Inflammatory macrophage (primary cell): ENCODE measurements around the gene BCL2L11.
A peak's percentile ranks its signal among the peaks of the same experiment; 100 is the strongest.
"Not testable (repeated sequence)": the region's sequence is repeated elsewhere in the genome, so short reads cannot be mapped to it uniquely, and the experiment has no call there.

ENCODE experiments used
- DNase-seq, 2 donors: peaks; one replicate each; pipeline ENCODE4 v3.0.0-alpha.2; 2020 to 2022
- total RNA-seq, 18 experiments: gene quantifications; one replicate each; lab custom pipeline; 2026; ENCODE audit warnings: mixed read lengths in 6 of 18, inconsistent platforms in 2 of 18; lab: John Stamatoyannopoulos, UW

BCL2L11 gene
- total RNA-seq: 1.1 to 37.7 (median 9.0) reads per million in 18 experiments

GRCh38 chr2:111120253-111121027, at the start of gene BCL2L11:
Gene BCL2L11, plus strand, starts transcription at chr2:111120914. Its CDS starts 2,832 bp downstream, at chr2:111123746.
- peak; percentile 85 to 89 for DNase-seq

- DNase-seq: peak; percentile 14 to 61
Measured at GRCh38 chr2:111071600-111072171, 49.0 kb upstream of the BCL2L11 start.

- no peak for DNase-seq
Measured at GRCh38 chr2:111072220-111072871, 48.4 kb upstream of the BCL2L11 start.

- DNase-seq: not testable (repeated sequence)
Measured at GRCh38 chr2:111082659-111083058, 38.1 kb upstream of the BCL2L11 start.

- DNase-seq: no peak
Measured at GRCh38 chr2:111091811-111092211, 28.9 kb upstream of the BCL2L11 start.

GRCh38 chr2:111094691-111095090, 26.0 kb upstream of the BCL2L11 start:
- DNase-seq: no peak

GRCh38 chr2:111095434-111095833, 25.3 kb upstream of the BCL2L11 start:
- no peak for DNase-seq

GRCh38 chr2:111099402-111099801, 21.3 kb upstream of the BCL2L11 start:
- no peak for DNase-seq

GRCh38 chr2:111100087-111100764, 20.5 kb upstream of the BCL2L11 start:
- DNase-seq: no peak

- DNase-seq: peak; percentile 77 to 92
Measured at GRCh38 chr2:111100765-111101162, 19.9 kb upstream of the BCL2L11 start.

- no peak for DNase-seq
Measured at GRCh38 chr2:111101592-111101991, 19.1 kb upstream of the BCL2L11 start.

GRCh38 chr2:111102216-111102615, 18.5 kb upstream of the BCL2L11 start:
- DNase-seq: no peak

- peak in 1 of 2 donors; percentile 11 for DNase-seq
Measured at GRCh38 chr2:111105926-111106325, 14.8 kb upstream of the BCL2L11 start.

GRCh38 chr2:111106706-111107105, 14.0 kb upstream of the BCL2L11 start:
- DNase-seq: peak; percentile 50 to 77

- no peak for DNase-seq
Measured at GRCh38 chr2:111108745-111109271, 11.9 kb upstream of the BCL2L11 start.

- no peak for DNase-seq
Measured at GRCh38 chr2:111111101-111111755, 9.5 kb upstream of the BCL2L11 start.

- no peak for DNase-seq
Measured at GRCh38 chr2:111113838-111114237, 6.9 kb upstream of the BCL2L11 start.

- DNase-seq: peak in 1 of 2 donors; percentile 26
Measured at GRCh38 chr2:111116011-111116746, 4.5 kb upstream of the BCL2L11 start.

- DNase-seq: peak; percentile 21 to 44
Measured at GRCh38 chr2:111116843-111117597, 3.7 kb upstream of the BCL2L11 start.
